GM19238 (cell line): ENCODE measurements around the gene SLC2A5.
"Not testable (repeated sequence)": the region's sequence is repeated elsewhere in the genome, so short reads cannot be mapped to it uniquely, and the experiment has no call there.

Experiments used
- DNase-seq: peaks from one replicate; pipeline ENCODE4 v3.0.0; 2011; ENCODE audit warnings: low spot score; ENCODE audit not compliant: insufficient read length

The SLC2A5 gene

GRCh38 chr1:9009438-9010370 is 59.7 kb downstream of the SLC2A5 start:
- peak; percentile 47 for DNase-seq

GRCh38 chr1:9008236-9008635 is 61.2 kb downstream of the SLC2A5 start:
- no peak for DNase-seq

GRCh38 chr1:9006956-9007615 is 62.3 kb downstream of the SLC2A5 start:
- DNase-seq, result no peak

- no peak for DNase-seq
These were observed 64.1 kb downstream of the SLC2A5 start for GRCh38 chr1:9005395-9005708.

- DNase-seq, result peak; percentile 77
These were observed 64.6 kb downstream of the SLC2A5 start for GRCh38 chr1:9004700-9005394.

GRCh38 chr1:9004031-9004699 is 65.3 kb downstream of the SLC2A5 start:
- DNase-seq, result no peak

- not testable (repeated sequence) for DNase-seq
These were observed 67.2 kb downstream of the SLC2A5 start for GRCh38 chr1:9002215-9002560.

GRCh38 chr1:9001534-9002214 is 67.8 kb downstream of the SLC2A5 start:
- DNase-seq, result not testable (repeated sequence)

- not testable (repeated sequence) for DNase-seq
These were observed 75.3 kb downstream of the SLC2A5 start for GRCh38 chr1:8993962-8994675.

GRCh38 chr1:8992936-8993687 is 76.3 kb downstream of the SLC2A5 start:
- DNase-seq, result no peak

GRCh38 chr1:8989821-8990220 is 79.6 kb downstream of the SLC2A5 start:
- DNase-seq, result no peak

GRCh38 chr1:8989061-8989460 is 80.4 kb downstream of the SLC2A5 start:
- DNase-seq, result no peak

GRCh38 chr1:8988618-8988967 is 80.8 kb downstream of the SLC2A5 start:
- DNase-seq, result no peak

GRCh38 chr1:8987881-8988617 is 81.4 kb downstream of the SLC2A5 start:
- peak; percentile 47 for DNase-seq

- no peak for DNase-seq
These were observed 82.6 kb downstream of the SLC2A5 start for GRCh38 chr1:8986814-8987190.

- DNase-seq, result no peak
These were observed 83.3 kb downstream of the SLC2A5 start for GRCh38 chr1:8985915-8986813.
